Ascending aorta (tissue), 2 donors: Measurements from ENCODE around the gene CDK9. TPM values are rescaled to one million over a fixed set of nuclear protein-coding genes. Genes with fewer than 3 reads are reported as not detected.

ENCODE experiments used
- DNase-seq, 2 donors: peaks; one replicate each; pipeline ENCODE4 v3.0.0-alpha.2; 2019; ENCODE audit warnings: low spot score in 2 of 2
- H3K27ac ChIP-seq, 2 donors: fragments of 200-600 bp; sonication (generic); one replicate each; pipeline ENCODE4 v1.5.1; 2016 to 2017; ENCODE audit warnings: mild to moderate bottlenecking in 1 of 2
- H3K27me3 ChIP-seq: fragments of 200-600 bp; sonication (generic); one replicate; pipeline ENCODE4 v1.5.1; 2017
- H3K36me3 ChIP-seq, 2 donors: fragments of 200-600 bp; sonication (generic); one replicate each; pipeline ENCODE4 v1.5.1; 2016
- H3K4me1 ChIP-seq, 2 donors: fragments of 200-600 bp; sonication (generic); one replicate each; pipeline ENCODE4 v1.5.1; 2016 to 2017; ENCODE audit warnings: mild to moderate bottlenecking in 1 of 2
- H3K4me3 ChIP-seq, 2 donors: fragments of 200-600 bp; sonication (generic); one replicate each; pipeline ENCODE4 v1.5.1; 2016 to 2017; ENCODE audit warnings: mild to moderate bottlenecking in 1 of 2
- H3K9me3 ChIP-seq, 2 donors: fragments of 200-600 bp; sonication (generic); one replicate each; pipeline ENCODE4 v1.5.1; 2016
- CTCF ChIP-seq, 3 experiments: fragments of 200-600 bp in 2 of 3; fragments of 450-650 bp in 1 of 3; sonication (generic) in 2 of 3; IDR thresholded peaks; one replicate each; pipeline ENCODE4 v1.5.1; 2016 to 2019; ENCODE audit warnings: antibody characterized with exemption in 3 of 3, mild to moderate bottlenecking in 1 of 3, moderate library complexity in 1 of 3
- intact Hi-C: fragments of 100-400 bp; cut with DNase I; formaldehyde crosslinking; loops from one replicate; pipeline ENCODE4 v1.15.1; 2023
- total RNA-seq: library from RNA; depleted of rRNA; stranded (reverse); fragments of >200 nt; gene quantifications from one replicate; pipeline ENCODE4 v1.1.0, GENCODE V29; 2016

CDK9 gene
- total RNA-seq, 1 donor from 2014 or later, result 470 TPM

- Histone ChIP-seq H3K27ac (peak overlapping the region; percentile 26 to 34), H3K4me3 (no peak overlapping the region), H3K9me3 (no peaks in the 10 kb centered on the region), H3K27me3 (no peaks in the 10 kb centered on the region), H3K4me1 (peaks cover 10 to 40% of the 10 kb centered on the region in 2 donors), H3K36me3 (peaks cover 60 to 63% of the 10 kb centered on the region in 2 donors)
- TF ChIP-seq CTCF (IDR thresholded peaks at IDR 0.05), result no peak
- no peak for DNase-seq
- intact Hi-C loops, result no loop called here
These were observed 4.4 kb downstream of the CDK9 start for GRCh38 chr9:127790094-127790855.

- Histone ChIP-seq H3K4me3 (no peak overlapping the region), H3K9me3 (no peaks in the 10 kb centered on the region), H3K4me1 (peaks cover 10 to 44% of the 10 kb centered on the region in 2 donors), H3K36me3 (peaks cover 60 to 63% of the 10 kb centered on the region in 2 donors), H3K27me3 (no peaks in the 10 kb centered on the region), H3K27ac (no peak overlapping the region)
- DNase-seq, result no peak
- no peak for TF ChIP-seq CTCF (IDR thresholded peaks at IDR 0.05)
- intact Hi-C loops, result no loop called here
These were observed 5.3 kb downstream of the CDK9 start for GRCh38 chr9:127791085-127791484.

- intact Hi-C loops, result no loop called here
- Histone ChIP-seq H3K27ac (peak overlapping the region; percentile 0 to 72), H3K9me3 (no peaks in the 10 kb centered on the region), H3K4me1 (peaks cover 3 to 36% of the 10 kb centered on the region in 2 donors), H3K4me3 (no peak overlapping the region), H3K36me3 (peaks cover 55% of the 10 kb centered on the region in 2 donors), H3K27me3 (no peaks in the 10 kb centered on the region)
- DNase-seq, result no peak
- no peak for TF ChIP-seq CTCF (IDR thresholded peaks at IDR 0.05)
These were observed 6.7 kb downstream of the CDK9 start for GRCh38 chr9:127792417-127793031.

GRCh38 chr9:127793093-127793708 is 7.4 kb downstream of the CDK9 start:
- H3K4me1 ChIP-seq, result peaks cover 0 to 29% of the 10 kb centered on the region in 2 donors
- no peak for DNase-seq

More at GRCh38 chr9:127793093-127793708, 7.4 kb downstream of the CDK9 start:
- Histone ChIP-seq H3K27me3 (no peaks in the 10 kb centered on the region), H3K27ac (peak overlapping the region; percentile 62 to 72), H3K9me3 (no peaks in the 10 kb centered on the region), H3K4me3 (no peak overlapping the region), H3K36me3 (peaks cover 48 to 49% of the 10 kb centered on the region in 2 donors)
- intact Hi-C loops, result no loop called here
- TF ChIP-seq CTCF (IDR thresholded peaks at IDR 0.05), result no peak
